Raji (cell line): ENCODE data around the gene SRM.

Experiments
- POLR2A ChIP-seq: IDR thresholded peaks from 2 replicates; pipeline ENCODE4 v1.6.1; 2011; ENCODE audit warnings: low read depth, low read length, control low read depth; ENCODE audit not compliant: insufficient read depth

Gene SRM

GRCh38 chr1:11068600-11069473 lies 9.0 kb upstream of the SRM start:
- TF ChIP-seq POLR2A = no peak

GRCh38 chr1:11067716-11068599 lies 8.1 kb upstream of the SRM start:
- no peak for TF ChIP-seq POLR2A

GRCh38 chr1:11065796-11066195 lies 6.0 kb upstream of the SRM start:
- TF ChIP-seq POLR2A = no peak

- no peak for TF ChIP-seq POLR2A
Measured at GRCh38 chr1:11064942-11065341, 5.1 kb upstream of the SRM start.

GRCh38 chr1:11062965-11063401 lies 3.2 kb upstream of the SRM start:
- no peak for TF ChIP-seq POLR2A

- no peak for TF ChIP-seq POLR2A
Measured at GRCh38 chr1:11061652-11062365, 2.0 kb upstream of the SRM start.

GRCh38 chr1:11059155-11059967 lies 457 bp downstream of the SRM start:
- no peak for TF ChIP-seq POLR2A

GRCh38 chr1:11058595-11059154 lies 1.1 kb downstream of the SRM start:
- no peak for TF ChIP-seq POLR2A

GRCh38 chr1:11058026-11058425 lies 1.8 kb downstream of the SRM start:
- TF ChIP-seq POLR2A = no peak

- no peak for TF ChIP-seq POLR2A
Measured at GRCh38 chr1:11057477-11057876, 2.3 kb downstream of the SRM start.

GRCh38 chr1:11056504-11056903 lies 3.3 kb downstream of the SRM start:
- no peak for TF ChIP-seq POLR2A

- TF ChIP-seq POLR2A = no peak
Measured at GRCh38 chr1:11055676-11056075, 4.1 kb downstream of the SRM start.

GRCh38 chr1:11054666-11055065 lies 5.2 kb downstream of the SRM start:
- no peak for TF ChIP-seq POLR2A

GRCh38 chr1:11054181-11054580 lies 5.6 kb downstream of the SRM start:
- no peak for TF ChIP-seq POLR2A
